Measurements from ENCODE around the gene USP37. TPM values are rescaled to one million over a fixed set of nuclear protein-coding genes. Genes with fewer than 3 reads are reported as not detected.
A peak's percentile ranks its signal among the peaks of the same experiment; 100 is the strongest.

USP37 gene
- total and polyA plus RNA-seq, 2 of the 13 experiments (the other 11 are each of a cell fraction or from before 2014, with no cell fraction given) = 6.5 to 30.6 TPM

- TF ChIP-seq MED13 (CRISPR knock-in tag; IDR thresholded peaks at IDR 0.05) (no peak; the same call in none of the 2 replicates), RXRB (CRISPR knock-in tag; IDR thresholded peaks at IDR 0.05; ENCODE audit: borderline replicate concordance) (peak; percentile 57; the same call in 1 of the 2 replicates), MAFG (CRISPR knock-in tag; IDR thresholded peaks at IDR 0.05) (no peak), ZNF572 (CRISPR knock-in tag; IDR thresholded peaks at IDR 0.05) (peak; percentile 93; the same call in 1 of the 2 replicates), ZFAT (CRISPR knock-in tag; conservative IDR thresholded peaks at IDR 0.05) (0 out of 2 replicates have a peak, but pooled peaks have one; percentile 24), HDAC1 (CRISPR knock-in tag; IDR thresholded peaks at IDR 0.05) (peak; percentile 75), BCL6 (CRISPR knock-in tag; IDR thresholded peaks at IDR 0.05) (peak; percentile 14), NKX3-1 (CRISPR knock-in tag; IDR thresholded peaks at IDR 0.05) (peak; percentile 93), ISX (CRISPR knock-in tag; conservative IDR thresholded peaks at IDR 0.05) (peak; percentile 80), SMYD3 (CRISPR knock-in tag; IDR thresholded peaks at IDR 0.05) (peak; percentile 98; the same call in 1 of the 2 replicates), TRAFD1 (CRISPR knock-in tag; IDR thresholded peaks at IDR 0.05; ENCODE audit: borderline replicate concordance) (no peak), SNRNP70 (IDR thresholded peaks at IDR 0.05; ENCODE audit: low read depth, low read length) (no peak), MTA1 (CRISPR knock-in tag; IDR thresholded peaks at IDR 0.05; ENCODE audit: borderline replicate concordance) (peak; percentile 35), ZNF776 (CRISPR knock-in tag; IDR thresholded peaks at IDR 0.05) (peak; percentile 92), FOXO1 (CRISPR knock-in tag; IDR thresholded peaks at IDR 0.05) (peak; percentile 65), PRPF4 (IDR thresholded peaks at IDR 0.05; ENCODE audit: low read depth, low read length, poor library complexity, severe bottlenecking) (no peak), ZBTB3 (CRISPR knock-in tag; IDR thresholded peaks at IDR 0.05; ENCODE audit: borderline replicate concordance, low read depth) (no peak), ZNF709 (CRISPR knock-in tag; IDR thresholded peaks at IDR 0.05) (peak; percentile 96; the same call in 1 of the 2 replicates), GATA4 (IDR thresholded peaks at IDR 0.05; ENCODE audit: borderline replicate concordance, low read depth) (peak; percentile 73)
- TF ChIP-seq, protein P1, sequence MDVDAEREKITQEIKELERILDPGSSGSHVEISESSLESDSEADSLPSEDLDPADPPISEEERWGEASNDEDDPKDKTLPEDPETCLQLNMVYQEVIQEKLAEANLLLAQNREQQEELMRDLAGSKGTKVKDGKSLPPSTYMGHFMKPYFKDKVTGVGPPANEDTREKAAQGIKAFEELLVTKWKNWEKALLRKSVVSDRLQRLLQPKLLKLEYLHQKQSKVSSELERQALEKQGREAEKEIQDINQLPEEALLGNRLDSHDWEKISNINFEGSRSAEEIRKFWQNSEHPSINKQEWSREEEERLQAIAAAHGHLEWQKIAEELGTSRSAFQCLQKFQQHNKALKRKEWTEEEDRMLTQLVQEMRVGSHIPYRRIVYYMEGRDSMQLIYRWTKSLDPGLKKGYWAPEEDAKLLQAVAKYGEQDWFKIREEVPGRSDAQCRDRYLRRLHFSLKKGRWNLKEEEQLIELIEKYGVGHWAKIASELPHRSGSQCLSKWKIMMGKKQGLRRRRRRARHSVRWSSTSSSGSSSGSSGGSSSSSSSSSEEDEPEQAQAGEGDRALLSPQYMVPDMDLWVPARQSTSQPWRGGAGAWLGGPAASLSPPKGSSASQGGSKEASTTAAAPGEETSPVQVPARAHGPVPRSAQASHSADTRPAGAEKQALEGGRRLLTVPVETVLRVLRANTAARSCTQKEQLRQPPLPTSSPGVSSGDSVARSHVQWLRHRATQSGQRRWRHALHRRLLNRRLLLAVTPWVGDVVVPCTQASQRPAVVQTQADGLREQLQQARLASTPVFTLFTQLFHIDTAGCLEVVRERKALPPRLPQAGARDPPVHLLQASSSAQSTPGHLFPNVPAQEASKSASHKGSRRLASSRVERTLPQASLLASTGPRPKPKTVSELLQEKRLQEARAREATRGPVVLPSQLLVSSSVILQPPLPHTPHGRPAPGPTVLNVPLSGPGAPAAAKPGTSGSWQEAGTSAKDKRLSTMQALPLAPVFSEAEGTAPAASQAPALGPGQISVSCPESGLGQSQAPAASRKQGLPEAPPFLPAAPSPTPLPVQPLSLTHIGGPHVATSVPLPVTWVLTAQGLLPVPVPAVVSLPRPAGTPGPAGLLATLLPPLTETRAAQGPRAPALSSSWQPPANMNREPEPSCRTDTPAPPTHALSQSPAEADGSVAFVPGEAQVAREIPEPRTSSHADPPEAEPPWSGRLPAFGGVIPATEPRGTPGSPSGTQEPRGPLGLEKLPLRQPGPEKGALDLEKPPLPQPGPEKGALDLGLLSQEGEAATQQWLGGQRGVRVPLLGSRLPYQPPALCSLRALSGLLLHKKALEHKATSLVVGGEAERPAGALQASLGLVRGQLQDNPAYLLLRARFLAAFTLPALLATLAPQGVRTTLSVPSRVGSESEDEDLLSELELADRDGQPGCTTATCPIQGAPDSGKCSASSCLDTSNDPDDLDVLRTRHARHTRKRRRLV (CRISPR knock-in tag; IDR thresholded peaks at IDR 0.05) = peak; percentile 96
- TF ChIP-seq, protein P2, sequence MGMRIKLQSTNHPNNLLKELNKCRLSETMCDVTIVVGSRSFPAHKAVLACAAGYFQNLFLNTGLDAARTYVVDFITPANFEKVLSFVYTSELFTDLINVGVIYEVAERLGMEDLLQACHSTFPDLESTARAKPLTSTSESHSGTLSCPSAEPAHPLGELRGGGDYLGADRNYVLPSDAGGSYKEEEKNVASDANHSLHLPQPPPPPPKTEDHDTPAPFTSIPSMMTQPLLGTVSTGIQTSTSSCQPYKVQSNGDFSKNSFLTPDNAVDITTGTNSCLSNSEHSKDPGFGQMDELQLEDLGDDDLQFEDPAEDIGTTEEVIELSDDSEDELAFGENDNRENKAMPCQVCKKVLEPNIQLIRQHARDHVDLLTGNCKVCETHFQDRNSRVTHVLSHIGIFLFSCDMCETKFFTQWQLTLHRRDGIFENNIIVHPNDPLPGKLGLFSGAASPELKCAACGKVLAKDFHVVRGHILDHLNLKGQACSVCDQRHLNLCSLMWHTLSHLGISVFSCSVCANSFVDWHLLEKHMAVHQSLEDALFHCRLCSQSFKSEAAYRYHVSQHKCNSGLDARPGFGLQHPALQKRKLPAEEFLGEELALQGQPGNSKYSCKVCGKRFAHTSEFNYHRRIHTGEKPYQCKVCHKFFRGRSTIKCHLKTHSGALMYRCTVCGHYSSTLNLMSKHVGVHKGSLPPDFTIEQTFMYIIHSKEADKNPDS (CRISPR knock-in tag; IDR thresholded peaks at IDR 0.05) = peak; percentile 81
Measured at GRCh38 chr2:218568190-218569037, at the start of gene USP37, which contains the start of gene CNOT9 (continued).

Data from HepG2 (cell line).